Measurements from ENCODE around the gene TRAPPC3L.

GRCh38 chr6:116511424-116512110 is 33.9 kb downstream of the TRAPPC3L start, which contains the start of gene CALHM5:
- TF ChIP-seq CTCF (IDR thresholded peaks at IDR 0.05) (peak; percentile 13 to 41), POLR2AphosphoS5 (IDR thresholded peaks at IDR 0.05) (peak in 2 of 3 donors; percentile 5 to 40), POLR2A (IDR thresholded peaks at IDR 0.05) (no peak), EP300 (IDR thresholded peaks at IDR 0.05) (no peak)
